Heart left ventricle (tissue), 16 donors: ENCODE data around the gene GRB14. TPM values are rescaled to one million over a fixed set of nuclear protein-coding genes. Genes with fewer than 3 reads are reported as not detected.

Experiments
- ATAC-seq, 4 donors: fragments of 200-7000 bp; cut with Tn5 transposase; one replicate each; pipeline ENCODE4 v1.9.1; 2020 to 2022; ENCODE audit warnings: moderate library complexity in 4 of 4, mild to moderate bottlenecking in 3 of 4, moderate number of reproducible peaks in 1 of 4
- DNase-seq, 5 donors: peaks; one replicate each; pipeline ENCODE4 v3.0.0-alpha.2; 2020
- H3K27ac ChIP-seq, 12 donors: fragments of 200-600 bp; sonication (generic) in 4 of 12; one replicate each; pipeline versions ENCODE4 v1.5.0 to v1.8.0; 2016 to 2022; ENCODE audit warnings: mild to moderate bottlenecking in 2 of 12
- H3K27me3 ChIP-seq, 9 donors: fragments of 200-600 bp; sonication (generic) in 2 of 9; one replicate each; pipeline versions ENCODE4 v1.5.1 to v1.8.0; 2016 to 2022; ENCODE audit warnings: mild to moderate bottlenecking in 3 of 9
- H3K36me3 ChIP-seq, 9 donors: fragments of 200-600 bp; sonication (generic) in 2 of 9; one replicate each; pipeline versions ENCODE4 v1.5.0 to v1.8.0; 2018 to 2022; ENCODE audit warnings: mild to moderate bottlenecking in 2 of 9
- H3K4me1 ChIP-seq, 12 donors: fragments of 200-600 bp; sonication (generic) in 4 of 12; one replicate each; pipeline versions ENCODE4 v1.5.0 to v1.8.0; 2016 to 2022; ENCODE audit warnings: mild to moderate bottlenecking in 3 of 12
- H3K4me3 ChIP-seq, 12 donors: fragments of 200-600 bp; sonication (generic) in 4 of 12; one replicate each; pipeline versions ENCODE4 v1.5.0 to v1.8.0; 2017 to 2022; ENCODE audit warnings: mild to moderate bottlenecking in 9 of 12, moderate library complexity in 4 of 12
- H3K9me3 ChIP-seq, 12 donors: fragments of 200-600 bp; sonication (generic) in 4 of 12; one replicate each; pipeline versions ENCODE4 v1.5.0 to v1.8.0; 2016 to 2022; ENCODE audit warnings: mild to moderate bottlenecking in 1 of 12
- CTCF ChIP-seq, 12 donors: fragments of 200-600 bp; sonication (generic) in 4 of 12; IDR thresholded peaks; one replicate each; pipeline versions ENCODE4 v1.5.0 to v1.8.0; 2018 to 2022; ENCODE audit warnings: antibody characterized with exemption in 12 of 12, mild to moderate bottlenecking in 5 of 12
- POLR2A ChIP-seq, 2 donors: fragments of 450-650 bp; IDR thresholded peaks; one replicate each; pipeline ENCODE4 v1.6.1; 2017; ENCODE audit warnings: antibody characterized with exemption in 2 of 2, mild to moderate bottlenecking in 2 of 2, moderate library complexity in 2 of 2
- WGBS, 4 donors: extraction: QIAGEN DNeasy Blood & Tissue Kit in 2 of 4; methylation state at CpG; one replicate each; pipeline versions ENCODE4 v1.1.5 to v1.1.7; 2013 to 2018; 5-methylcytosine and 5-hydroxymethylcytosine counted together
- intact Hi-C, 10 donors: fragments of 100-400 bp; cut with DNase I; formaldehyde crosslinking; loops; one replicate each; pipeline versions ENCODE4 v1.11.1 to v1.14.2; 2022
- polyA plus RNA-seq, 2 donors: library from polyadenylated mRNA; stranded (reverse); fragments of 200-250 nt; gene quantifications; one replicate each; pipeline ENCODE4 v1.2.3, GENCODE V29; 2013
- total RNA-seq, 9 donors: library from RNA; depleted of rRNA in 2 of 9; stranded (reverse); fragments of >200 nt in 2 of 9; fragmentation: NEBNext Ultra II Directional in 3 of 9; extraction: Animal tissue kit (Norgen Biotek cat#: 25700) in 3 of 9; gene quantifications; one replicate each; pipeline versions ENCODE4 v1.1.0 to v1.2.4, GENCODE V29; 2016 to 2023
- donor health status: ischemic (EF 13 %, LVEDD 7.1; RV severe dilation, severe dysfunction).
- donor health status: healthy with polysubstance abuse.
- donor health status: DM: no; HTN: yes; CAD: no.
- donor health status: DM: no; HTN: no; CAD: no.
- donor health status: ischemic (EF 25% LVEDD 6.9; RV normal size, moderate dysfunction).
- donor health status: ischemic (EF 25% LVEDD 5.7; RV mildly dilated, moderate dysfunction).
- donor health status: healthy.
- donor health status: DM: yes; HTN: yes; CAD: no.
- donor health status: ischemic (EF 35%, LVEDD 5.7; RV mildly dilated, moderate dysfunction).
- donor health status: nonischemic (EF 11% LVEDD 7.7; RV severe dilation, severe dysfunction).
- donor health status: DM: yes; HTN: yes; CAD: no.
- donor health status: PGD.
- donor health status: ischemic (EF 29% LVEDD 5.4; RV normal size, mild dysfunction).
- donor health status: nonischemic (EF 23%, LVEDD 6.1; RV moderate dilation, normal function).

Gene GRB14
- total and polyA plus RNA-seq, 11 donors, result 2.7 to 42.3 (median 13.3) TPM

GRCh38 chr2:164464376-164464775 lies 156.9 kb downstream of the GRB14 start:
- no peak for DNase-seq
- TF ChIP-seq CTCF (IDR thresholded peaks at IDR 0.05) (no peak), POLR2A (IDR thresholded peaks at IDR 0.05) (no peak)
- no peaks in the 10 kb centered on the region for H3K36me3 ChIP-seq
- no peak overlapping the region for H3K4me3 ChIP-seq
- no peak for ATAC-seq
- H3K4me1 ChIP-seq, result no peaks in the 10 kb centered on the region
- H3K27me3 ChIP-seq, result no peaks in the 10 kb centered on the region
- intact Hi-C loops, result no loop called here
- WGBS, 4 donors, result 81 to 91% (median 89%) methylated on average over 5 of the region's 5 CpGs
- no peak overlapping the region for H3K27ac ChIP-seq
- H3K9me3 ChIP-seq, result no peaks in the 10 kb centered on the region

GRCh38 chr2:164458792-164459191 lies 162.5 kb downstream of the GRB14 start:
- no peak overlapping the region for H3K27ac ChIP-seq
- ATAC-seq, result no peak
- no peaks in the 10 kb centered on the region for H3K36me3 ChIP-seq
- intact Hi-C loops, result no loop called here
- DNase-seq, result no peak
- no peaks in the 10 kb centered on the region for H3K9me3 ChIP-seq
- no peaks in the 10 kb centered on the region for H3K4me1 ChIP-seq
- no peak overlapping the region for H3K4me3 ChIP-seq
- 56 to 63% (median 58%) methylated on average over 2 of the region's 2 CpGs for WGBS, 4 donors
- TF ChIP-seq CTCF (IDR thresholded peaks at IDR 0.05), result no peak
- TF ChIP-seq POLR2A (IDR thresholded peaks at IDR 0.05), result no peak
- H3K27me3 ChIP-seq, result no peaks in the 10 kb centered on the region

GRCh38 chr2:164457271-164457670 lies 164.0 kb downstream of the GRB14 start:
- Histone ChIP-seq H3K4me1 (no peaks in the 10 kb centered on the region), H3K36me3 (no peaks in the 10 kb centered on the region), H3K4me3 (no peak overlapping the region), H3K9me3 (no peaks in the 10 kb centered on the region), H3K27ac (no peak overlapping the region), H3K27me3 (no peaks in the 10 kb centered on the region)
- ATAC-seq, result no peak
- 83 to 96% (median 93%) methylated on average over 1 of the region's 1 CpG for WGBS, 4 donors
- intact Hi-C loops, result no loop called here
- TF ChIP-seq CTCF (IDR thresholded peaks at IDR 0.05) (no peak), POLR2A (IDR thresholded peaks at IDR 0.05) (no peak)
- no peak for DNase-seq

- no peak for TF ChIP-seq CTCF (IDR thresholded peaks at IDR 0.05)
- TF ChIP-seq POLR2A (IDR thresholded peaks at IDR 0.05), result no peak
- 35 to 40% (median 38%) methylated on average over 4 of the region's 4 CpGs for WGBS, 4 donors
- Histone ChIP-seq H3K4me1 (no peaks in the 10 kb centered on the region), H3K4me3 (no peak overlapping the region), H3K9me3 (no peaks in the 10 kb centered on the region), H3K27ac (no peak overlapping the region), H3K36me3 (no peaks in the 10 kb centered on the region), H3K27me3 (no peaks in the 10 kb centered on the region)
- ATAC-seq (no peak), DNase-seq (no peak)
- intact Hi-C loops, result no loop called here
Observed at GRCh38 chr2:164456619-164457018, 164.7 kb downstream of the GRB14 start.
